HCEC 1CT (cell line): Measurements from ENCODE around the gene DNAH6.

Experiments used
- DNase-seq: peaks from one replicate; pipeline ENCODE4 v3.0.0-alpha.2; 2017

The DNAH6 gene

DNA sequence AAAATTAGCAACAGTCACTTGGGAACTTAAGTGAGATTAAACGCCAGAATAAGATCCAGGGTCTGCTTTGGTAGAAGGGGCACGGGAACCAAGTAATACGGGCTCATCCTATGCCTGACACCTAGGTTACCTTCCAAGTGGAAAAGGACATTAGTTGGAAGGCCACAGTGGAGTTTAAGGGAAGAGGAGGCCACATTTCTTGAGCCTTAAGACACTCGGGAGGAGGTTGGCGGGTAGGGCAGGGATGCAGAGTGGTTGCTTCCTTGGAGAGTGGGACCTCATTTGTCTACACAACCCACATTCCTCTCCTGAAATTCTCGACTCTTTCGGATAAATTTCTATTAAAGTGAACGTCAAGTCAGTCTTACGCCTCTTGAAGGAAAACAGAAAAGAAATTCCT lies 510 bp upstream of the DNAH6 start:
- DNase-seq: no peak

DNA sequence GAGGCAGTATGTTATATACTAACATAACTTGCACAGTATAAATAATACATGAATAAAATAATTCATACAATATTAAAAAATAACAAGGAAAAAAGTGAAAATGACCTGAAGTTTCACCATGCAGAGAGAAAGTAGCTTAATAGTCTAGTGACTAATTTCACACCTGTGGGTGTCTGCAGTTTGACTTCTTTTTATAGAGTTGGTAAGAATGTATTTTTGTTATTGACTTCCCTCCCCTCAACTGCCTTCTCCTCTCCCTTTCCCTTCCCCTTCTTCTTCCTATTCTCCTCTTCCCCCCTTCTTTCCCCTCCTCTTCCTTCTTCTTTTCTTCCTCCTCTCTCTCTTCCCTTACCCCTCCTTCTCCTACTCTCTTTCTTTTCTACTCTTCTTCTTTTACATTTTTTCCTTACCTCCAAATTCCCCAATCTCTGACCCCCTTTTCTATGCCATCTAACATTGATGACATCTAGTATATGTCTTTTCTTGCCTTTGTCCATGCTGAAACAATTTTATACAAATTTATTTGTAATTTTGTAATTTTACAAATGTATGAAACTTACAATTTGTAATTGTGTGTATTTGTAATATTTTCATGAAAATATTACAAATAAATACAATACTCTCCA lies 3.1 kb downstream of the DNAH6 start:
- no peak for DNase-seq

DNA sequence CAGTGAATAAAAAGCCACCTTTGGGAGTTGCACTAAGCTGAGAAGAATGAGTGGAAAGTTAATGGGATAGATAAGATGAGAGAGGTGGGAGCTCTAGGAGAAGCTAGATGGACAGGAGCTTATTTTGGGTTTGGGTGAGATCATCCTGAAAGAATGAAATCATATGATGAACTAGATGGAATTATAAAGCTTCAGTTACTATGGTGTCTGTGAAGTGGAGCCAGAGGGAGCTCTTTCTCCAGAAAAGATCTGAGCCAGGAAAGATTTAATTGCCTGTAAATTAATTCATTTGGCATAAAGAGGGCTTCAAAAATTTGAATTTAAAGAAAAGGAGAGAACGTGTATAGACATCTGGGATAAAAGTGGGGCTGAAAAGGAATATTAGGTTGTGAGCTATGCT lies 10.3 kb downstream of the DNAH6 start:
- DNase-seq: peak; percentile 30

DNA sequence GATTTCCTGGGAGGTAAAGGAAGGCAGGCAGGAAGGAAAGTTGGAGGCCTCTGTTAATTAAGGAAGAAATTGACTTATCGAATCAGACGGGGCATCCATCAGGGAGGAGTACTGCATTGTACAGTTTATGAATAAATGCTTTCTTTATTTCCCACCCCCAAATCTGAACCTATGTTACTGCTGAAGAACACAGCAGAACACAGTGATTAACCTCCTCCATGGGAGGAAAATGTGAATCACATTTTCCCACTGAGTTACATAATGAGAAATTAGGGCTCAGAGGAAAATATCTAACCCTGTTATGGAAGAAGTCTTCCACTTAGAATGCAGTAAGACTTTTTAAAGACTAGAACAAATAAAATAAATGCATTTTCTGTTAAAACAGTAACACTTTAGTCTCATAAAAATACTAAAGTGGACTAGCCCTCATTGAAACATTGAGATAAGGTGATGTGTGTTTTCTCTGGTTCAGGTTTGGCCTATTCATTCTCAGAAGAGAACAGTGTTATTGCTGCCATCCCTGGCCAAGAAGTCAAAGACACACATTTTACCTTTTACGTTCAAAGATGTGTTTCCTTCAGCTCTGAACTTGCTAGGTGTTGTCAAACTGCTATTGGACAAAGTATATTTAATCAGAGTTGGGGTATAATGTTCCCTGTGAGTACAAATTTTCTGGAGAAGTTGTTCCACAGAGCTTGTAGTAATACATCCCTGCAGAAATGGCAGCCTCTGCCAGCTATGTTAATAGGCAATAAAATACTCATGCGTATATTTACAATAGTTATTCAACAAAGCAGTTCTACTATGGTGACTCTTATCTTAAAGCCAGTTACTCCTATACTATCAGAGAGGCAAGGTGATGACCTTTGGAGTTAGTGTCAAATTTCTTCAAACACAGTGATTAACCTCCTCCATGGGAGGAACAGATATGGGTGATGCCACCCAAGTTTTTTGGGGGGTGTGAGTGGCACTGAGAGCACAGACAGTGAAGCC lies 11.1 kb downstream of the DNAH6 start:
- no peak for DNase-seq

DNA sequence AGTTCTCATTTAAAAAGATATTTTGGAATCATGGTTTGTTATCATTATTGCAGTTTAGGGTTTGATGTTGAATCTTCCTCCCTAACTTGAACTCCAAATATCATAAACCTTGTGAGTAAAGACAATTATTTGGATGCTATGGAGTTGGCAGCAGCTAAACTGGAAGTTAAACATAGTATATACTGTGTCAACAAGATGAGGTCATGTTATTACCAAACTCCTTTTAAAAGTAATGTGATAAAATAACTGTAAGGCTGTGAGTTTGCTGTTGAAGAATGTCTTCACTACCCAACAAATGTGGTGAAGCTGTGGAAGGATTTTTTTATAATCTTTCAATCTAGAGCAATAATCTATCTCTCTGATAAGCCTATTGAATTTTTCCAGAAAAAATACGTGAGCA lies 16.0 kb downstream of the DNAH6 start:
- DNase-seq: no peak

DNA sequence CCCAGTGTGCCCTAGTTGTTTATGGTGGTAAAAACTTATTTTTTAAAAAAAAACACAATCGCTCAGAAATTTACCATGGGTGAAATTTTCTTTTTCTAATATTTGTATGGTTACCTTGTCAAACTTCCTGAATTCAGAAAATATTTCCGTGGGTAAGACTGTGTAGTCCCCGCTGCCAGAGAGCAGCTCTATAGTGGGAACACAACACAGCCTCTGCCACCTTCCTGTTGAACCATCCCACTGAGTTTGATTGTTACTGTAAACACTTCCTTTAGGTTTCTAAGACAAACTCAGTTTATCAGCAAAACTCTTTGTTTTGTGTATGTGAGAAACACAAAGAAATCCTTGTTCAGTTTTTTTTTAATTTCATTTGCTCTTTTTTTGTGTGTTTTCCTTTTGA lies 17.9 kb downstream of the DNAH6 start:
- DNase-seq: no peak

DNA sequence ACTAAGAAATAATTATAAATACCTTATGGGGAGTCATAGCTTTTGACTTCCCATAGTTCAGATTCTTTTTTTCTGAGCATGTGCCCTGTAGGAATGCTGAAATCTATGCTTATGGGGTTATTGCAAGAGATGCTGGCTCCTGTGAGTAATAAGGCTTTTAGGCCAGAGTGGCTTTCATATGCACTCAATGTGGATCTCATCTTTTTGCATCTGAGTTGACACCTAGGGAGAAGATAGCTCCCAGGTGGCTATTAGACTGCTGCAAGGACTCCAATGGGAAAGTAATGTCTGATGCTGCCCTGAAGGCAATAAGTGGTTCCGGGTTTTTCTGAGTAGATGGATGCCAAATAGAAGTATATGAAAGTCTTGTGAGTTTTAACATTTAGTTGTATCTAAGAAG lies 21.0 kb downstream of the DNAH6 start:
- no peak for DNase-seq

DNA sequence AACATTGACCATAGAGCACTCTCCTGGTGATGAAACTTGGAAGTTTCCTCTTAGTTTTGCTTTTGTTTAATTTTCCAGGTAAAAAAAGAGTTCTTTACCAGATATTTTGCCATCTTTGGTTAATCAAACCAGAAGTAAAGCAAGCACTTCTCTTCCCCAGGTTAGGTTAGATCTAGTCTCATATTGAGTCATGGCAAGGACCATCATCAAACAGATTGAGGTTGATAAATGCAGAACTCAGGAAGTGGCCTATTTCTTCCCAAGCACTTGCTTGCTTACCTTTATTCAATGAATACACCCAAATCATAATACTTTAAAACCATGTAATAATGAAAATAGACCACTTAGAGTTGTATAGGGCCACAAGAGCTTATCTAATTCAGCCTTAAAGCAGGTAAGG lies 23.4 kb downstream of the DNAH6 start:
- DNase-seq: no peak

DNA sequence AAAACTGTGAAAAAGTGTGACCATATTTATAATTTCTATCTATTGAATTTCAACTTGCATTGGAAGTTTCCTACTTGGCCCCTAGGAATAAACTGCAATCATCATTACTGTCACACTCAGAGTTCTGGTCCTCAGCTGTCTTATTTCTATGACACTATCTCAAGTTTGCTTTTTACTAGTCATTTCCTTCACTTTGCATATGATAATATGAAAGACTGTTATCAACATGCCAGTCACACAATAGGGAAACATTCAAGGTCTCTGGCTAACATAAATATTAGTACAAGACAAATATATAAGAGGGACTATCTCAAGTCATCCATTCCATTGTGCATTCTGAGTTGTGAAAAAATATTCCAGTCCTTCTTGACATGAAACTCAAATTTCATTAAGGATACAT lies 28.7 kb downstream of the DNAH6 start:
- DNase-seq: no peak

DNA sequence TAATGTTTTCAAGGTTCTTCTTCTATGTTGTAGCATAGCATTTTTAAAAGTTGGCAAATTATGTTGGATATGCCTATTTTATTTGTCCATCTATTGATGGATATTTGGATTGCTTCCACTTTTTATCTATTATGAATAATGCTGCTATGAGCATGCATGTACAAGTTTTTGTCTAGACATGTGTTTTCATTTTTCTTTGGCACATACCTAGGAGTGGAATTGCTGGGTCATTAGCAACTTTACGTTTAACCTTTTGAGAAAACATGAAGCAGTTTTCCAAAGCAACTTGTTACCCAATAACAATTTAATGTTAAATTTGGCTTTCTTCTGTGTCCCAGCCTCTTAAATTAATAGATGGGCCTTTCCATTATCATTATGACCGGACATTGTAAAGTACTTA lies 30.3 kb downstream of the DNAH6 start:
- DNase-seq: no peak

DNA sequence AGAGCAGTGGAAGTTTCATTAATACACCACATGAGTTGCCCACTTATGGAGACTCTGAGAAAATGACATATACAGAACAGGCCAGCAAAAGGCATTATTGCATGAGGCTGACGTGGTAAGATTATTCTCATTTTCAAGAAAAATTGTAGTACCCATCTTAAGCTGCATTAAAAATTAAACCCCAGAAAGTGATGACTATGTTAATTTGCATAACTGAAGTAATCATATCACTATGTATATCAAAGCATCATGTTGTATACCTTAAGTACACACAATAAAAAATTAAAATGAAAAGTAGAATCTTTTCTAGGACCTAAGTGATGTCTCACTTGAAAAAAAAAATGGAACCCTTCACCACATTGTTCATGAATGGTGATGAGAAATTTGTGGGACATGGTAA lies 32.0 kb downstream of the DNAH6 start:
- DNase-seq: no peak

DNA sequence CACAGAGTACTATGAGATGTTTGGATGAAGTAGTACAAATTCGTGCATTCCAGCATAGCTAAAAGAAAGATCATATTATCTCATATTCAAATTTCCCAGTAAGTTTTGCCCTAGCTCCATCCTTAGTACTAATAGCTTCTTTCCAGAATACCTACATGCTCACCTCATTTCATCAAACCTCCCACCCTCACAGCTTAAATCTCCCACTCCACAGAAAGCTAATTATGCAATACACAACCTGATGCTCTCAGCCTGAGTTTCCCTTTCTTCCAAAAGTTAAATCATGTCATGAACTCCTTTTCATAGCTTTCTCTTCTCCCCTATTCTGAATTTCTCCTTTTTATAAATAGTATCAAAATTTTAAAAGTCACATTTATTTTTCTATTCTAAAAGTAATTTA lies 34.6 kb downstream of the DNAH6 start:
- DNase-seq: no peak

DNA sequence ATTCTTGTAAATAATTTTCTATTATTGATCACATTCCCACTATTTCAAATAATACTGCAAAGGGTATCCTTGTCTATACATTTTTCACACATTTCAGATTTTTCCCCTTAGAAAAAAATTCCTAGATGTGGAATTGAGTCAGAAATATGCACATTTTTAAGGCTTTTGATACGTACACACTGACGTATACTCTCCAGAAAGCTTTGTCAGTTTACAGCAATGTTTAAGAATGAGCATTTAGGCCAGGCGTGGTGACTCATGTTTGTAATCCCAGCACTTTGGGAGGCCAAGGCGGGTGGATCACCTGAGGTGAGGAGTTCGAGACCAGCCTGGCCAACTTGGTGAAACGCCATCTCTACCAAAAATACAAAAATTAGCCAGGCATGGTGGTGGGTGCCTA lies 35.2 kb downstream of the DNAH6 start:
- peak; percentile 16 for DNase-seq

DNA sequence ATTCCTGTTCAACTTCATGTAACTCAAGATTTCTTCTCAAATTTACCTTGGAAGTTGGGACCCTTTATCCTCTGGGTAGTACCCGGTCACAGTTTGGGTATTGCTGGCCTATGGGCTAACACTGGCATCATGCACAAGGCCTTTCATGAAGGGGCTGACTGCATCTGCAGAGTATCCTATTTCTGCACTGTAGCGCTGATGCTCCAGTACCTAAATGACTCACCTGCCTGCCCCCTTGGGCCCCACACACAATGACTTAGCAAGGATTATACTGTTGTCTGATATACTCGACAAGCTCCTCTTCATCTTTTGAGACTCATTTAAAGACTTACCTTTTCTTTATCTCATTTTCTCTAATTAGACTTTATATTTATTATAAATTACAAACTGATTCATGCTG lies 39.9 kb downstream of the DNAH6 start:
- DNase-seq: no peak

DNA sequence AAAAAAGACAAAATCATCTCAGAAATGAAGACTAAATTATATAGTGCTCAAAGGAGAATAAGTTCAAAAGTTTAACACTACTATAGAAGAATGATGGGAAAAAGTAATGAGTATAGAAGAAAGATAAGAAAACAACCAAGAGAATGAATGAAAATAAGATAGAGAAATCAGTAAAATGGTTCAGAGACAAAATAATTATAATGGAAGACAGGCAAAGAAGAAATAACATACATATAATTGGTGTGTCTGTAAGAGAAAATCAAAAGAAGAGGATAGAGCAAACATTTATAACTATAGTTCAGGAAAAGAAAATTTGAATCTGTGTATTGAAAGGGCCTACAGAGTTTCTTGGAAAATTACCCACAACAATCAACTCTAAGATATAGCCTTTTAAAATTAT lies 43.5 kb downstream of the DNAH6 start:
- no peak for DNase-seq

DNA sequence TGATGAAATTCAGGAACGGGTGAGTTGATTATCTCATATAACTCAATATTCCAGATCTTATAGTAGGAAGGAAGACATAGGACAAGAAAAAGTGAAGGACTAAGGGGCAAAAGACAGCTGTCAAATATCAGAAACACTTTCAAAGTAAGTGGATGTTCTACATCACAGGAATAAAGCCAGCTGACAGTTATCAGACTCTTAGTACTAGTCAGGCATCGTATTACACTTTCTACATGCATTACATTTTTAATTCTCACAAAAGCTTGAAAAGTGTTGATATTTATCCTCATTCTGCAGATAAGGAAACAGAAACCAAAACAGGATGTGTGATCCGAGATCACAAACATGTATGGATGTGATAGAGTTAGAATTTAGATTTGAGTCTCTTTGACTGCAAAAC lies 63.4 kb downstream of the DNAH6 start:
- no peak for DNase-seq

DNA sequence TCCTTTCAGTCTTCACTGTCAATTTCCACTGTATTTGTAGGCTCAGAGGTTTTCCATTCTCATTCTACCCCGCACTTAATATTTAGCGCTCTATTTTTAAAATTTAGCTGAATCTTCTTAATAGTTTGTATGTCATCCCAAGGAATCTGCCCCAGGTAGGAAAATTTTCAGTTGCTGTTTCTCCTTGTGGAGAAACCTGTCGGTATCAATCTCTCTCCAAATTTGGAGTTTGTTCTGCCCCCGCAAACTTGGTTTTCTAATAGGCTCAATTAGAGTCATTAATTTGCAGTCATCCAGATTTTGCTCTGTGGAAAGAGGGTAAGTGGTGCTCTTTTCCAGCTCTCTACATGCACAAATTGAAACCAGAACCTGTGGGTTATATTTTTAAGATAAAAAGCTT lies 87.6 kb downstream of the DNAH6 start:
- DNase-seq: no peak

DNA sequence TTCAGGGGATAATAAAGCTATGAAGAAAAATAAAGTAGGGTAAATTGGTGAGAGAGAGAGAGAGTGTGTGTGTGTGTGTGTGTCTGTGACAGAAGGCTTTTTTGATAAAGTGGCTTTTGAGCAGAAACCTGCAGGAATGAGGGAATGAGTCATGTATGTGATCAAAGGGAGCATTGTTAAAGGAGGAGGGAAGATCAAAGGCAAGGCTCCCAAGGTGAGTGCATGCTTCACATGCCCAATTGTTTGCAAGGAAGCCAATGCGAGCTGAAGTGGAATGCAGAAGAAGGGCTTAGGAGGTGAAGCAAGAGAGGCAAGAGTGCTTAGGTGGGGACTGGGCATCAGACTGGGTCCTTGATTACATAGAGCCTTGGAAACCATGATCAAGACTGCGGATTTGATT lies 96.8 kb downstream of the DNAH6 start:
- DNase-seq: no peak

DNA sequence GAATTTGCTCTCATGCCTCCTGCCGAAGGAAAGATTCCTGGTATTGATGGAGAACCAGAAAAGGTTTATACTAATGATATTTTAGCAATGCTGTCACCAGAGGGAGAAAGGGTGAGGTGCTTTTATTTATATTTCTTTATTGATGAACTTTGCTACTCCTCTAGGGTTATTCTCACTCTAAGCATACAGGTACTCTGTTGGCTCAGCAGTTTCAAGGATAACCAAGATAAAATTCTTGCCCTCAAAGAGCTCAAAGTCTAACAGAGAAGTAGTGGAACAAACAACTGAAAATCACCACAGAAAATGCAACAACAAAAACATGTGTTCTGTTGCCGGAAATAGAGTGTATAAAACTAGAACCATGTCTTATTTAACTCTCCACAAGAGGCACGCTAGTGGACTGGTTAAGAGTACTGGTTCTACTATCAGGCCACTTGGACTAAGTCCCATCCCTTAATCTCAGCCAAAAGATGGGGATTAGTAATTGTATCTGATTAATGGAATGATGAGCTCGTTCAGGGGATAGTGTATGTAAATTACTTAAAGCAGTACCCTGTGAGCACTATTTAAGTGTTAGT lies 103.6 kb downstream of the DNAH6 start:
- no peak for DNase-seq

DNA sequence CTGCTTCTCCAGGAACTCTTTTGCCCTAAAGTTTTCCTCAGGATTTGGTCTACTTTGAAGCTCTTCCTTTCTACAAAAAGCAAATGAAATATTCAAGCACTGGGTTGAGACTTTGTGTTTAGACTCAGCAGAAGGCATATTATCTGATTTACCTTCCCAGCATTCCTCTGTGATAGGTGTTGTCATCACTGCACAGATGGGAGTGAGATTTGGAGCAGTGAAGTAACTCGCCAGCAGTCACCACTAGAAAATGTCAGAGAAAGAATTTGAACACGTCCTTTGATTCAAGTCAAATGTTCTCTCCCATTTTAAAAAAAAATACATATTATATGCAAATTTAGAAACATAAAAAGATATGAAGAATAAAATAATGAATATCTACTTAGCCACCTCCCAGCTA lies 112.2 kb downstream of the DNAH6 start:
- DNase-seq: no peak

DNA sequence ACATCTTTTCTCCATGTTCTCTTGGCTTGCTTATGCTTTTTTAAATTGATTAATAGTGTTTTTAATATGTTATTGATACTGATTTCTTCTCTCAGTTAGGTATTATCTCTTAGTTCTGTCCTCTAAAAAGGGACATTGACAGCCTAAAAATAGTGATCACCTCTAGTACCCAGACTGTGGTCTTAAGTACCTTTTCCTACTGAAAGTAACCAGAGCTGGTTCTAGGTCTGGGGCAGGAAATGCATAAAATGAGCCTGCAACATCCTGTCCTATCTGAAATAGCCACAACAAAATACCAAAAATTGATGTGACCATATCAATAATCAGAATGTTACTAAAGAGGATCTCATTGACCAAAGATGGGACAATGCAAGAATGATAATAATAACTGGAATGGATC lies 113.3 kb downstream of the DNAH6 start:
- DNase-seq: no peak

DNA sequence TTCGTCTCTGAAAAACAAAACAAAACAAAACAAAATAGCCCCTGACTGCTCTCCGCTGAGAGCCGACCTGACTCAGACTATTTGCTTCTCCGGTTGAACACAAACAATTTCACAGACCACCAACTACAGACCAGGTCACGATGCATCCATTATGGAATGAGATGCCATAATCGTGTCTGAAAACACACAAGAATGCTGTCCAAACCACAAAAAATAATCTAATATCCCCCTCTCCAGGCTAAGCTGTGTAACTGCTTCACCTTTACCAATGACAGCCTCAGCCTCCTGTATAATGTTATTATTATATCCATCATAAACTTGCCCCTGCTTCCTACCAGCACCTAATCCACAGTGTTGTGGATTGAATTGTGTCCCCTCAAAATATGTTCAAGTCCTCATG lies 114.7 kb downstream of the DNAH6 start:
- DNase-seq: peak; percentile 51

DNA sequence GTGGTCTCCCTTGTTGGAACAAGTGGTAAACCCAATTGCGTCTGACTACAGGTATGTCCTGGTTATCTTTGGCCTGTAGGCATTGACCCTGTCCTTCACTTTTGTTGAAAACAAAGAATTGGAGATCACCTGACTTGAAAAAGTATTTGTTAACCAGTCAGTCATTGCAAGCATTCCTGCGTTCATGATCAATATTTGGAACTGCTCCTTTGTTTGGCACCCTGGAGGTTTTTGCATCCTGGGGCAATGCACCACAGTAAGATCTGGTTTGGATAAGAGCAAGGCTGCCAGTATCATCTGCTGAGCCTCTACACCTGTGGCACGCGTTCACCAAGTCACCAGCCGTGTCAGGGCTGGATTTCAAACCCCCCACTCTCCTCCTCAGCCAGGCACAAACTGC lies 115.7 kb downstream of the DNAH6 start:
- no peak for DNase-seq
